Thyroid gland (tissue), 4 donors: Measurements from ENCODE around the gene PDXK. TPM values are rescaled to one million over a fixed set of nuclear protein-coding genes. Genes with fewer than 3 reads are reported as not detected.
A peak's percentile ranks its signal among the peaks of the same experiment; 100 is the strongest.

Source experiments
- DNase-seq, 2 donors: peaks; one replicate each; pipeline ENCODE4 v3.0.0-alpha.2; 2019
- H3K27ac ChIP-seq, 3 donors: fragments of 200-600 bp; sonication (generic); 1 replicate in 2 of 3; 2 replicates in 1 of 3; pipeline ENCODE4 v1.5.1; 2016 to 2019; ENCODE audit warnings: mild to moderate bottlenecking in 1 of 3, moderate library complexity in 1 of 3
- H3K27me3 ChIP-seq: fragments of 200-600 bp; sonication (generic); one replicate; pipeline ENCODE4 v1.5.1; 2019
- H3K36me3 ChIP-seq, 2 donors: fragments of 200-600 bp; sonication (generic); one replicate each; pipeline ENCODE4 v1.5.1; 2016 to 2019
- H3K4me1 ChIP-seq, 2 donors: fragments of 200-600 bp; sonication (generic); one replicate each; pipeline ENCODE4 v1.5.1; 2017 to 2019
- H3K4me3 ChIP-seq, 3 donors: fragments of 200-600 bp; sonication (generic); replicated peaks in 1 of 3; 1 replicate in 2 of 3; 2 replicates in 1 of 3; pipeline ENCODE4 v1.5.1; 2016; ENCODE audit warnings: mild to moderate bottlenecking in 1 of 3
- H3K9me3 ChIP-seq: fragments of 200-600 bp; sonication (generic); one replicate; pipeline ENCODE4 v1.5.1; 2017
- CTCF ChIP-seq, 6 experiments: fragments of 200-600 bp in 3 of 6; fragments of 450-650 bp in 3 of 6; sonication (generic) in 3 of 6; IDR thresholded peaks; one replicate each; pipeline ENCODE4 v1.5.1; 2016 to 2019; ENCODE audit warnings: antibody characterized with exemption in 6 of 6, mild to moderate bottlenecking in 2 of 6, inconsistent platforms in 1 of 6, moderate library complexity in 1 of 6
- POLR2A ChIP-seq, 2 donors: fragments of 450-650 bp; IDR thresholded peaks; one replicate each; pipeline ENCODE4 v1.6.1; 2017; ENCODE audit warnings: antibody characterized with exemption in 2 of 2, mild to moderate bottlenecking in 2 of 2, moderate library complexity in 1 of 2
- WGBS, 2 donors: methylation state at CpG; one replicate each; pipeline ENCODE4 v1.1.5; 2017; 5-methylcytosine and 5-hydroxymethylcytosine counted together
- intact Hi-C: fragments of 100-400 bp; cut with DNase I; formaldehyde crosslinking; loops from one replicate; pipeline ENCODE4 v1.15.1; 2023
- total RNA-seq, 4 donors: library from RNA; depleted of rRNA; stranded (reverse); fragments of >200 nt; gene quantifications; one replicate each; pipeline ENCODE4 v1.2.3, GENCODE V29; 2016

The PDXK gene
- total RNA-seq, 4 donors from 2014 or later: 70.6 to 95.5 (median 92.4) TPM

GRCh38 chr21:43808832-43809251, 89.9 kb downstream of the PDXK start:
- Histone ChIP-seq H3K27me3 (no peaks in the 10 kb centered on the region), H3K36me3 (peaks cover 0 to 3% of the 10 kb centered on the region in 2 donors), H3K27ac (no peak overlapping the region), H3K4me1 (peaks cover 19 to 29% of the 10 kb centered on the region in 2 donors), H3K4me3 (no peak overlapping the region), H3K9me3 (no peaks in the 10 kb centered on the region)
- DNase-seq: no peak
- 63 to 81% methylated on average over 6 to 20 of the region's 22 CpGs for WGBS, 2 donors
- TF ChIP-seq CTCF (IDR thresholded peaks at IDR 0.05) (no peak), POLR2A (IDR thresholded peaks at IDR 0.05) (no peak)
- intact Hi-C loops: no loop called here

GRCh38 chr21:43809346-43809799, 90.4 kb downstream of the PDXK start:
- no peaks in the 10 kb centered on the region for H3K27me3 ChIP-seq
- DNase-seq: no peak
- no peak for TF ChIP-seq CTCF (IDR thresholded peaks at IDR 0.05)
- no peak for TF ChIP-seq POLR2A (IDR thresholded peaks at IDR 0.05)
- H3K4me1 ChIP-seq: peaks cover 19 to 29% of the 10 kb centered on the region in 2 donors
- H3K36me3 ChIP-seq: no peaks in the 10 kb centered on the region
- no peak overlapping the region for H3K27ac ChIP-seq
- 87 to 90% methylated on average over 10 to 16 of the region's 16 CpGs for WGBS, 2 donors
- intact Hi-C loops: no loop called here
- no peak overlapping the region for H3K4me3 ChIP-seq
- no peaks in the 10 kb centered on the region for H3K9me3 ChIP-seq

GRCh38 chr21:43809853-43810504, 91.0 kb downstream of the PDXK start:
- Histone ChIP-seq H3K27me3 (no peaks in the 10 kb centered on the region), H3K9me3 (no peaks in the 10 kb centered on the region), H3K27ac (no peak overlapping the region), H3K36me3 (no peaks in the 10 kb centered on the region), H3K4me1 (peaks cover 19 to 29% of the 10 kb centered on the region in 2 donors), H3K4me3 (no peak overlapping the region)
- TF ChIP-seq CTCF (IDR thresholded peaks at IDR 0.05) (no peak), POLR2A (IDR thresholded peaks at IDR 0.05) (no peak)
- 67 to 75% methylated on average over 19 to 21 of the region's 26 CpGs for WGBS, 2 donors
- DNase-seq: no peak
- intact Hi-C loops: loop anchor here (2.0 kb wide), 1 partner anchor 167 kb away; no protein-coding TSS in a partner anchor

- H3K27me3 ChIP-seq: no peaks in the 10 kb centered on the region
- 17 to 23% methylated on average over 21 to 23 of the region's 23 CpGs for WGBS, 2 donors
- no peak overlapping the region for H3K27ac ChIP-seq
- peak; percentile 84 to 88 for DNase-seq
- H3K4me1 ChIP-seq: peaks cover 15 to 29% of the 10 kb centered on the region in 2 donors
- no peaks in the 10 kb centered on the region for H3K36me3 ChIP-seq
- no peak overlapping the region for H3K4me3 ChIP-seq
- intact Hi-C loops: loop anchor here (2.0 kb wide), 1 partner anchor 166 kb away; no protein-coding TSS in a partner anchor
- no peak for TF ChIP-seq POLR2A (IDR thresholded peaks at IDR 0.05)
- peak; percentile 87 to 98 (median 96) for TF ChIP-seq CTCF (IDR thresholded peaks at IDR 0.05)
- no peaks in the 10 kb centered on the region for H3K9me3 ChIP-seq
These were observed 91.8 kb downstream of the PDXK start for GRCh38 chr21:43810505-43811261.
